GM12864 (cell line): ENCODE data around the gene ATG9B.

Experiments
- DNase-seq: peaks from one replicate; pipeline ENCODE4 v3.0.0-alpha.2; 2011; ENCODE audit warnings: low read depth
- H3K4me3 ChIP-seq: 2 replicates; pipeline ENCODE4 v1.5.1; 2011; ENCODE audit warnings: mild to moderate bottlenecking, low read depth, low read length, control low read depth
- CTCF ChIP-seq: IDR thresholded peaks from 2 replicates; pipeline ENCODE4 v1.5.1; 2011; ENCODE audit warnings: low read depth, mild to moderate bottlenecking, moderate library complexity, low read length, control low read depth, inconsistent platforms; ENCODE audit errors: missing control alignments

Gene ATG9B

GRCh38 chr7:151062399-151063211, 38.3 kb upstream of the ATG9B start:
- no peak for TF ChIP-seq CTCF
- DNase-seq: no peak
- no peak overlapping the region for H3K4me3 ChIP-seq

- DNase-seq: no peak
- no peak for TF ChIP-seq CTCF
- H3K4me3 ChIP-seq: no peak overlapping the region
These were observed 37.8 kb upstream of the ATG9B start for GRCh38 chr7:151062111-151062398.

GRCh38 chr7:151061213-151062110, 37.2 kb upstream of the ATG9B start:
- no peak for DNase-seq
- no peak for TF ChIP-seq CTCF
- H3K4me3 ChIP-seq: no peak overlapping the region

- H3K4me3 ChIP-seq: peak overlapping the region; percentile 64
- peak; percentile 17 for TF ChIP-seq CTCF
- DNase-seq: no peak
These were observed 36.3 kb upstream of the ATG9B start for GRCh38 chr7:151060416-151061212.

GRCh38 chr7:151060113-151060415, 35.8 kb upstream of the ATG9B start:
- H3K4me3 ChIP-seq: peak overlapping the region; percentile 64
- DNase-seq: no peak
- TF ChIP-seq CTCF: no peak

GRCh38 chr7:151059367-151060112, 35.2 kb upstream of the ATG9B start, which contains the start of gene SLC4A2:
TSS of gene SLC4A2 (plus strand) at chr7:151059589. CDS start at chr7:151061988, 2,399 bp downstream.
- DNase-seq: no peak
- peak; percentile 63 for TF ChIP-seq CTCF
- peak within 1 kb of the TSS; percentile 64 for H3K4me3 ChIP-seq
